Adrenal gland (tissue), 5 donors: ENCODE measurements around the gene HEMK1.

Experiments
- CTCF ChIP-seq, 6 experiments: fragments of 450-650 bp in 4 of 6; fragments of 200-600 bp in 2 of 6; sonication (generic) in 1 of 6; IDR thresholded peaks; 1 replicate in 5 of 6; 2 replicates in 1 of 6; pipeline versions ENCODE4 v1.5.1 to v1.8.0; 2016 to 2021; ENCODE audit warnings: antibody characterized with exemption in 6 of 6, mild to moderate bottlenecking in 2 of 6, moderate library complexity in 1 of 6
- POLR2A ChIP-seq, 2 donors: fragments of 450-650 bp; IDR thresholded peaks; one replicate each; pipeline ENCODE4 v1.6.1; 2017; ENCODE audit warnings: antibody characterized with exemption in 2 of 2, mild to moderate bottlenecking in 2 of 2, moderate library complexity in 1 of 2
- donor health status: DM: no; HTN: no; CAD: no.

- TF ChIP-seq CTCF (IDR thresholded peaks at IDR 0.05) = no peak
- no peak for TF ChIP-seq POLR2A (IDR thresholded peaks at IDR 0.05)
Measured at GRCh38 chr3:50603261-50604109, 34.2 kb downstream of the HEMK1 start.
